Activated naive CD8-positive, alpha-beta T cell treated with anti-CD3 and anti-CD28 coated beads, Interleukin-2, amount 50 U/mL, for 24 hours (primary cell): ENCODE results near the gene PLEKHA7.
"Not testable (repeated sequence)": the region's sequence is repeated elsewhere in the genome, so short reads cannot be mapped to it uniquely, and the experiment has no call there.

Source experiments
- ATAC-seq: fragments of 150-1000 bp; cut with Tn5 transposase; one replicate; pipeline ENCODE4 v1.10.0; 2021
- DNase-seq: peaks from one replicate; pipeline ENCODE4 v3.0.0; 2021
- H3K27ac Mint-ChIP-seq: one replicate; pipeline ENCODE4 v1.8.0; 2021; ENCODE audit warnings: mild to moderate bottlenecking, mixed read lengths
- H3K27me3 Mint-ChIP-seq: one replicate; pipeline ENCODE4 v1.8.0; 2021; ENCODE audit warnings: mixed read lengths
- H3K36me3 Mint-ChIP-seq: one replicate; pipeline ENCODE4 v1.8.0; 2021; ENCODE audit warnings: low read depth, mixed read lengths
- H3K4me1 Mint-ChIP-seq: one replicate; pipeline ENCODE4 v1.8.0; 2021; ENCODE audit warnings: mixed read lengths
- H3K4me3 Mint-ChIP-seq: one replicate; pipeline ENCODE4 v1.8.0; 2021; ENCODE audit warnings: mild to moderate bottlenecking, moderate library complexity, mixed read lengths
- H3K9me3 Mint-ChIP-seq: one replicate; pipeline ENCODE4 v1.8.0; 2021; ENCODE audit warnings: mixed read lengths

Gene PLEKHA7

GRCh38 chr11:16926883-16927626 lies 87.2 kb downstream of the PLEKHA7 start:
- DNase-seq (no peak), ATAC-seq (no peak)
- Mint-ChIP-seq H3K36me3 (no peaks in the 10 kb centered on the region), H3K9me3 (no peaks in the 10 kb centered on the region), H3K27ac (no peak overlapping the region), H3K4me1 (peaks cover 17% of the 10 kb centered on the region), H3K4me3 (no peak overlapping the region), H3K27me3 (peaks cover 49% of the 10 kb centered on the region)

DNA sequence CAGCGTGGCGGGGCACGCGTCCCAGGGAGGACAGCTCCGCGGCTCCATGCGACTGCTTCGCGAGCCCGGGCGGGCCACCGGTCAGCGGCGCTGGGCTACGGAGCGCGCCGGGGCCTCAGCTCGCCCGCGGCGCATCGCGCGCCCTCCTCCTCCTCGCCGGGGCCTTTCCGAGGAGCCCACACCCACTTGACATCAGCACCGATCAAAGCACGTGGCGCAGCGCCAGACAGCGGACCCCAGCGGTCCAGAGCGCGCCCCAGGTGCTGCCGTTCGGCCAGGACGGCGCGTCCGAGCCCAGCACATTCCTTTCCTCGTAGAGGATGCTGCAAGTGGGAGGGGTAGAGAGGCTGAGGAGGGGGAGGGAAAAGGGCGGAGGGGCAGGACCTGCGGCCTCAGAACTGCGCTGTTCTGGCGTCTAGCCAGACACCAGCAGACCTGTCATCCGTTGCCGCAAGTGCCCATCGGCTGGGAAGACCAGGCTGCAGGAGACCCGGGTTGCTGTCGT lies 88.6 kb downstream of the PLEKHA7 start:
- peak overlapping the region; percentile 73 for H3K27ac Mint-ChIP-seq
- H3K27me3 Mint-ChIP-seq, result peaks cover 45% of the 10 kb centered on the region
- H3K4me3 Mint-ChIP-seq, result peak overlapping the region; percentile 81

DNA sequence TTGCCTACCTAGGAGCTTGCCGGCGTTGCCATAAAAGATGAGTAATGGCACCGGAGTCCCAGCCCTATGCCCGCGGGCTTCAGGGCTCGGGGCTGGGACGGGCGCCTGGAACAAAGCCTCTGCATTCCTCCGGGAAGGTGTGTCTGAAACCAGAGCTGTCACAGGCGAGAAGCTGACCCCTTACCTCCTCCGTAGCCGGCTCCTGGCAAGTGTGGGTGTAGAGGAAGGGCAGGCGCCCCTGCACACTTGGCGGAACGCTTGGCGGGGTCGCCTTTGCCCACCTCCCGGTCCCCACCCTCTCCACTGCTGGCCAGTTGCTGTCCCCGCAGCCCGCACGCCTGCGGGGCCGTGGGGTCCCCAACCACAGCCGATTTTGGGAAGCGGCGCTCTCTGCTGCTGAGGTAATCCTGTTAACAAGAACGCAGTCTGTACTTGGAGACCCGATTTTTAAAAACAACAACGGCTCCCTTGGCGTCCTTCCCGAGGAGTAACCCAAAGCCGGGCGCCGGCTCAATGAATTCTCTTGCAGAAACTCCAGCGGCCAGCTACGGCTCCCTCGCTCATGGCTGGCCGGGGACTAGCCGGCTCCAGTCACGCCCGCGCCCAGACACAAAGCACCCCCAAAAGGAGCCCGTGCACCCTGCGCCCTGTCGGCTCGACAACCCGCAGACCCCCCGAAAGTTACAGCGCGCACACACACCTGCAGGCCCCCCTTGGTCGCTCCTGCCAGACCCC lies 89.2 kb downstream of the PLEKHA7 start:
- Mint-ChIP-seq H3K4me3 (peak overlapping the region; percentile 81), H3K4me1 (peaks cover 17% of the 10 kb centered on the region), H3K36me3 (no peaks in the 10 kb centered on the region), H3K27me3 (peaks cover 51% of the 10 kb centered on the region), H3K27ac (peak overlapping the region; percentile 37), H3K9me3 (no peaks in the 10 kb centered on the region)
- ATAC-seq, result peak; percentile 13
- DNase-seq, result no peak

More for the DNA sequence above, 88.6 kb downstream of the PLEKHA7 start:
- Mint-ChIP-seq H3K36me3 (no peaks in the 10 kb centered on the region), H3K9me3 (no peaks in the 10 kb centered on the region), H3K4me1 (peaks cover 17% of the 10 kb centered on the region)
- peak; percentile 36 for DNase-seq
- peak; percentile 50 for ATAC-seq

- Mint-ChIP-seq H3K9me3 (no peaks in the 10 kb centered on the region), H3K27ac (peak overlapping the region; percentile 37), H3K36me3 (no peaks in the 10 kb centered on the region), H3K27me3 (peaks cover 57% of the 10 kb centered on the region), H3K4me3 (peak overlapping the region; percentile 81), H3K4me1 (peaks cover 17% of the 10 kb centered on the region)
- ATAC-seq (peak; percentile 66), DNase-seq (no peak)
Measured at GRCh38 chr11:16924462-16924825, 89.8 kb downstream of the PLEKHA7 start.

- DNase-seq (no peak), ATAC-seq (no peak)
- Mint-ChIP-seq H3K27ac (peak overlapping the region; percentile 39), H3K9me3 (no peaks in the 10 kb centered on the region), H3K4me3 (peak overlapping the region; percentile 81), H3K36me3 (no peaks in the 10 kb centered on the region), H3K27me3 (peaks cover 59% of the 10 kb centered on the region), H3K4me1 (peaks cover 17% of the 10 kb centered on the region)
Measured at GRCh38 chr11:16923987-16924386, 90.2 kb downstream of the PLEKHA7 start.

- H3K27ac Mint-ChIP-seq, result no peak overlapping the region
- H3K27me3 Mint-ChIP-seq, result peaks cover 52% of the 10 kb centered on the region
- no peak for DNase-seq
- H3K4me1 Mint-ChIP-seq, result peaks cover 21% of the 10 kb centered on the region
- no peak overlapping the region for H3K4me3 Mint-ChIP-seq
- ATAC-seq, result no peak
- H3K9me3 Mint-ChIP-seq, result no peaks in the 10 kb centered on the region
- H3K36me3 Mint-ChIP-seq, result peaks cover 2% of the 10 kb centered on the region
Measured at GRCh38 chr11:16921668-16922067, 92.5 kb downstream of the PLEKHA7 start.

DNA sequence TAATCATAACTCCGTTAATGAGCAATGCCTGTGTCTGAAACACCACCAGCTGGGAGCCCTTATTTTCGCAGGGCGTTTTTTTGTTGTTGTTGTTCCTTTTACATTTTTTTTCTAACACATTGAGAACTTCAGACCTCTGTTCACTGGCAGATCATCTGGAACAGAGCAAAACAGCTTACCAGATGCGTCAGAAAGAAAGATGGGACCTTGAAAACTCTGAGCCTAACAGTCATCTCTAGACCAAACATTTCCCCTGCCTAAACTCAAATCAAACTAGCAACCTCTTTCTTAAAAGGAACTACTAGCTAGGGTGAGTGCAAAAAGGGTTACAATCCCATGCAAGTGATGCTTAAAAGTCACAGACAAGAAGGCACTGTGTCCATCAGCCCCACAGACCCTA lies 93.2 kb downstream of the PLEKHA7 start:
- H3K4me1 Mint-ChIP-seq, result peaks cover 17% of the 10 kb centered on the region
- no peaks in the 10 kb centered on the region for H3K9me3 Mint-ChIP-seq
- H3K27ac Mint-ChIP-seq, result no peak overlapping the region
- no peak overlapping the region for H3K4me3 Mint-ChIP-seq
- H3K27me3 Mint-ChIP-seq, result peaks cover 46% of the 10 kb centered on the region
- peaks cover 8% of the 10 kb centered on the region for H3K36me3 Mint-ChIP-seq
- no peak for DNase-seq
- ATAC-seq, result no peak

DNA sequence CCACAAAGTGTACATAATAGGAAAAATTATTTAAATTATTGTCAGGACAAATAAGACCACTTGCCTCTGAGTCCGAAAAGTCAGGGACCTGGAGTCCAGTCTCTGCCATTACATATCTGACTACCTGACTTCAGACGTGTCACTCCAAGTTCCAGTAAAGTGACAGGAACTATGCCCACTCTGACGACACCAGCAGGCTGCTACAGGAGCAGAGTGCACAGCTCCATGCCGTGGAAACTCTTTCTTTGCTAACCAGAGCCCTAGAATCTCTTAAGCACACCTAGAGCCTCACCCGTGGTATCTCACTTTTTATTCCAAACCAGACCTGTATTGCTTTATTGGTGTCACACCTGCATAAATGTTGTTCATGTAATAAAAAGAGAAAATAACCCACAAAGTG lies 93.7 kb downstream of the PLEKHA7 start:
- peaks cover 41% of the 10 kb centered on the region for H3K27me3 Mint-ChIP-seq
- H3K4me1 Mint-ChIP-seq, result peaks cover 15% of the 10 kb centered on the region
- peaks cover 8% of the 10 kb centered on the region for H3K36me3 Mint-ChIP-seq
- H3K4me3 Mint-ChIP-seq, result no peak overlapping the region
- no peak for DNase-seq
- ATAC-seq, result no peak
- H3K27ac Mint-ChIP-seq, result no peak overlapping the region
- no peaks in the 10 kb centered on the region for H3K9me3 Mint-ChIP-seq

DNA sequence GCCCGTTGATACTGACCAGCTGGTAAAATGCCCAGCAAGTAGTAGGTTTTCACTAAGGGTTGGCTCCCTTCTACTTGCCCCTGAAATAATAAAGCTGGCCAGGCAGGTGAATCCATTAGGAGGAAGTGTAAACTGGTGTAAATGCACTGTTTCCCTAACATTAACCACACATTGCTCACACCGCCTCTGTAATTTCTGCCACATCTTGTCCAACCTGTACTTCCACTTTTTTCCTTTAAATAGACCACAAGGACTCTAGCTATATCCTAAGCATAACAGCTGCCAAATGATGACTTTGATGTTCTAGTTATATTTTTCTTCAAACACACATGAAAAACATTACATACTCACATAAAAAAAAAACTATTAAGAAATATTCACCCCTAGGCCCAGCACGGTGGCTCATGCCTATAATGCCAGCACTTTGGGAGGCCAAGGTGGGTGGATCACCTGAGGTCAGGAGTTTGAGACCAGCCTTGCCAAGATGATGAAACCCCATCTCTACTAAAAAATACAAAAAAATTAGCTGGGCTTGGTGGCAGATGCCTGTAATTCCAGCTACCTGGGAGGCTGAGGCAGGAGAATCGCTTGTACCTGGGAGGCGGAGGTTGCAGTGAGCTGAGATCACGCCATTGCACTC lies 95.6 kb downstream of the PLEKHA7 start:
- H3K4me3 Mint-ChIP-seq, H3K9me3 Mint-ChIP-seq, DNase-seq, H3K27ac Mint-ChIP-seq, H3K4me1 Mint-ChIP-seq, H3K36me3 Mint-ChIP-seq, ATAC-seq: not testable (repeated sequence)
- H3K27me3 Mint-ChIP-seq, result peaks cover 30% of the 10 kb centered on the region

DNA sequence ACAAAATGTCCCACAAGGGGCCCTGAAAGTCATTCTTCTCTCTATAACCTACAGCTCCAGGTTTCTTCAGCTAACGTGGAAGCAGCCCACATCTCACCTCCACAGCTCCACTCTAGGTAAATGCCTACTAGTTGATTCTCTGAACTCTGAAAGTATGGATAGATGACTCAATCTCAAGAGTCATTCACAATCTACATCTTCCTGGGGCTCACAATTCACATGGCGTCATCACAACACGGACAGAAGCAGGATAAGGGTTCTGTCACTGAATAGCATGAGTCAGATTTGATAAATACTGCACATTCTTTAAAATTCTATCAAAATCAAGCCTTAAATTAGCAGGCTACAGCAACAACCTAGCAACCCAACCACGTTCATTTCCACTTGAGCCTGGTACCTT lies 96.3 kb downstream of the PLEKHA7 start:
- Mint-ChIP-seq H3K27me3 (peaks cover 22% of the 10 kb centered on the region), H3K27ac (no peak overlapping the region), H3K9me3 (no peaks in the 10 kb centered on the region), H3K4me3 (no peak overlapping the region), H3K4me1 (peaks cover 4% of the 10 kb centered on the region), H3K36me3 (peaks cover 8% of the 10 kb centered on the region)
- ATAC-seq (no peak), DNase-seq (no peak)

DNA sequence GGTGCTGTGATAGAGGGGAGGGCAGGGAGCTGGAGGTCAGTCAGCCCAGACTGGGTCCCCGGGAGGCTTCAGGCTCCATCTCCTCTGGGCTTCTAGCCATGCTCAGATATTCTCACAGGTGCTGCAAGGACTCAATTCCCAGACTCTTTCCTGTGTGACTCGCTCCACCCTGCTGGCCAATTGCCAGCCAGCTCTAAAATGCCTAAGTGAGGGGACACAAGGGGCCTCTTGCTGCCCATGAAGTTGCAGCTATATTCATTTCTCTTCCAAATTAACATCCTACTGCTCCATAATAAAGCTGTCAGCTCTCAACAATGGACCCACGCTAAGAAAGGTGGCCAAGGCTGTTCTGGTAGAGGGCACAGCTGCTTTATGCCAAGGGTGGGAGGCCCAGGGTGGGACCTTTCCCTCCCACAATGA lies 101.5 kb downstream of the PLEKHA7 start:
- H3K9me3 Mint-ChIP-seq, result no peaks in the 10 kb centered on the region
- H3K27me3 Mint-ChIP-seq, result no peaks in the 10 kb centered on the region
- no peak overlapping the region for H3K4me3 Mint-ChIP-seq
- H3K27ac Mint-ChIP-seq, result no peak overlapping the region
- peaks cover 26% of the 10 kb centered on the region for H3K4me1 Mint-ChIP-seq
- no peak for DNase-seq
- H3K36me3 Mint-ChIP-seq, result peaks cover 8% of the 10 kb centered on the region
- ATAC-seq, result no peak

- no peaks in the 10 kb centered on the region for H3K27me3 Mint-ChIP-seq
- ATAC-seq (peak; percentile 29), DNase-seq (no peak)
- no peak overlapping the region for H3K4me3 Mint-ChIP-seq
- H3K9me3 Mint-ChIP-seq, result no peaks in the 10 kb centered on the region
- peaks cover 26% of the 10 kb centered on the region for H3K4me1 Mint-ChIP-seq
- H3K36me3 Mint-ChIP-seq, result peaks cover 5% of the 10 kb centered on the region
- no peak overlapping the region for H3K27ac Mint-ChIP-seq
Measured at GRCh38 chr11:16911658-16912057, 102.6 kb downstream of the PLEKHA7 start.

DNA sequence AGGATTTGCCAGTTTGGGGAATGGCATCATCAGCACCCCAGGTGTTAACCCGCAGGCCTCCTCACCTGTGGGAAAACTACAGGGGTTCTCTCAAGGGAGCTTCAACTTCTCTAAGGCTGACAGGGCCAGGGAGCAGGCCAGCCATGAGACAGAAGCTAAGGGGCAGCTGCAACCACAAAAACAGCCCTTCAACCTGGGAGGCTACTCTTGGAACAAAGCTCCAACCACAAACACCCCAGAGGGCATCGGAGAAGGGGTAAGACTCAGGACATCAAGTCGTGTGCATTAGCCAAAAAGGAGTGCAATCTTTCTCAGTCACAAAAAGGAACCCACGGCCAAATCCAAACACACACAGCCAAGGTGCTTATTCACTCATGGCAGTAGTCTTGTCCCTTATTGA lies 103.0 kb downstream of the PLEKHA7 start:
- Mint-ChIP-seq H3K4me1 (peaks cover 26% of the 10 kb centered on the region), H3K9me3 (no peaks in the 10 kb centered on the region), H3K27me3 (no peaks in the 10 kb centered on the region), H3K27ac (no peak overlapping the region), H3K36me3 (peaks cover under 1% of the 10 kb centered on the region), H3K4me3 (no peak overlapping the region)
- DNase-seq (no peak), ATAC-seq (no peak)

DNA sequence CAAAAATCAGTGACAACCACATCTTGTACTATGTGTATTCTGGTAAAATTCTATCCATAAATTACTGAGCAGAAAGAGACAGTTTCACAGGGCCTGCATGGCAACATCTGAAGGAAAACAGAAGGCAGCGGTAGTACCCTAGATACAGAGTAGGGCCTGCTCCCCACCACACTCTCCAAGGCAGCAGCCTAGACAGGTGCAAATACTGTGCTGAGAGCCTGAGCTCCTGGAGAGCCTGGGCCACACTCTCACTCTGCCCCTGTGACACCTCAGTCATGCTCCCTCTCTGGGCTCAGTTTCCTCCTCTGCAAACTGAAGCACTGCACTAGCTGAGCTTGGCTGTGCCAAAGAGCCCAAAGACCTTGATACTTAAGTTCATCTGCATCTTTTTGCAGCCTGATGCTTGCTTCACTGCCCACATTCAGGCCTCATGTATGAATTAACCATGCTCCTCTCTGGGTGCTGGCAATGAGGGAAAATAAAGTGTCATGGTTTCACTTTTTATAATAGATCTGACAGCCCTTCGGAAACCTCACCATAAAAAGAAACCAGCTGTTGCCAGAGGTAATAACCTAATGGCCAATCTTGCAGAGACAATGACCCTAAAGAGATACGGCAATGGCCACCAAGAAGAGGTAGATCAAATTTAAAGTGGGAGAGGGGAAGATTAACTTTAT lies 104.7 kb downstream of the PLEKHA7 start:
- H3K4me3 Mint-ChIP-seq, result no peak overlapping the region
- no peaks in the 10 kb centered on the region for H3K9me3 Mint-ChIP-seq
- peak overlapping the region; percentile 44 for H3K27ac Mint-ChIP-seq
- peaks cover 4% of the 10 kb centered on the region for H3K36me3 Mint-ChIP-seq
- H3K4me1 Mint-ChIP-seq, result peaks cover 34% of the 10 kb centered on the region
- ATAC-seq, result peak; percentile 58
- no peak for DNase-seq
- no peaks in the 10 kb centered on the region for H3K27me3 Mint-ChIP-seq
